Thyroid gland (tissue), 4 donors: ENCODE data around the gene TMEM266.

ENCODE experiments used
- POLR2A ChIP-seq, 2 donors: fragments of 450-650 bp; IDR thresholded peaks; one replicate each; pipeline ENCODE4 v1.6.1; 2017; ENCODE audit warnings: antibody characterized with exemption in 2 of 2, mild to moderate bottlenecking in 2 of 2, moderate library complexity in 1 of 2
- TF ChIP-seq, protein P1 (sequence below), 6 experiments: fragments of 200-600 bp in 3 of 6; fragments of 450-650 bp in 3 of 6; sonication (generic) in 3 of 6; IDR thresholded peaks; one replicate each; pipeline ENCODE4 v1.5.1; 2016 to 2019; ENCODE audit warnings: antibody characterized with exemption in 6 of 6, mild to moderate bottlenecking in 2 of 6, inconsistent platforms in 1 of 6, moderate library complexity in 1 of 6

DNA sequence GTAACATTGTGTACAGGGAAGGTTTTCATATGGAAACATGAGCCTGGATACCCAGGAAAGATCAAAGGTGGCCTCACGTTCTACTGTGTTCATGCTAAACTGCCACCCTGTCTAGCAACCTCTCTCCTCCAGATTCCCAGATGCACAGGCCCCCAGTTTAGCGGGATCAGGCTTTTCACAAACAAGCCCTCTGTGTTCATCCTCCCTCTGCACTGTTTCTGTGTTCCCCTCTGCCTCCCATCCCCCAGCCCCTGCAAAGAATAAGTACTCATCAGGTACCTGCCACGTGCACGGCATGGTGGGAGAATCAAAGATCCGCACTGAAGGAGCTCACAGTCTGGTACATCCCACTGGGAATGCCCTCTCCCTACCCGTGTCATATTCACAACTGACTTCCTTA is 46.1 kb downstream of the TMEM266 start:
- TF ChIP-seq POLR2A (IDR thresholded peaks at IDR 0.05) = no peak
- TF ChIP-seq, protein P1, sequence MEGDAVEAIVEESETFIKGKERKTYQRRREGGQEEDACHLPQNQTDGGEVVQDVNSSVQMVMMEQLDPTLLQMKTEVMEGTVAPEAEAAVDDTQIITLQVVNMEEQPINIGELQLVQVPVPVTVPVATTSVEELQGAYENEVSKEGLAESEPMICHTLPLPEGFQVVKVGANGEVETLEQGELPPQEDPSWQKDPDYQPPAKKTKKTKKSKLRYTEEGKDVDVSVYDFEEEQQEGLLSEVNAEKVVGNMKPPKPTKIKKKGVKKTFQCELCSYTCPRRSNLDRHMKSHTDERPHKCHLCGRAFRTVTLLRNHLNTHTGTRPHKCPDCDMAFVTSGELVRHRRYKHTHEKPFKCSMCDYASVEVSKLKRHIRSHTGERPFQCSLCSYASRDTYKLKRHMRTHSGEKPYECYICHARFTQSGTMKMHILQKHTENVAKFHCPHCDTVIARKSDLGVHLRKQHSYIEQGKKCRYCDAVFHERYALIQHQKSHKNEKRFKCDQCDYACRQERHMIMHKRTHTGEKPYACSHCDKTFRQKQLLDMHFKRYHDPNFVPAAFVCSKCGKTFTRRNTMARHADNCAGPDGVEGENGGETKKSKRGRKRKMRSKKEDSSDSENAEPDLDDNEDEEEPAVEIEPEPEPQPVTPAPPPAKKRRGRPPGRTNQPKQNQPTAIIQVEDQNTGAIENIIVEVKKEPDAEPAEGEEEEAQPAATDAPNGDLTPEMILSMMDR (IDR thresholded peaks at IDR 0.05) = no peak
